Choroid plexus epithelial cell (primary cell): ENCODE data around the gene CABLES2.

Experiments
- DNase-seq: peaks from one replicate; pipeline ENCODE4 v3.0.0-alpha.2; 2010; ENCODE audit warnings: low read depth
- H3K4me3 ChIP-seq: 2 replicates; pipeline ENCODE4 v1.5.1; 2011; ENCODE audit warnings: low read depth, mild to moderate bottlenecking, control low read depth, low read length, moderate library complexity
- CTCF ChIP-seq: conservative IDR thresholded peaks from 2 replicates; pipeline ENCODE4 v1.5.1; 2011; ENCODE audit warnings: low read depth, mild to moderate bottlenecking, control low read depth, inconsistent platforms, low read length, moderate library complexity

CABLES2 gene

GRCh38 chr20:62422636-62423325 lies 15.7 kb upstream of the CABLES2 start:
- TF ChIP-seq CTCF: no peak
- DNase-seq: no peak
- H3K4me3 ChIP-seq: no peak overlapping the region

GRCh38 chr20:62421716-62421990 lies 14.6 kb upstream of the CABLES2 start:
- no peak for DNase-seq
- TF ChIP-seq CTCF: no peak
- H3K4me3 ChIP-seq: no peak overlapping the region

DNA sequence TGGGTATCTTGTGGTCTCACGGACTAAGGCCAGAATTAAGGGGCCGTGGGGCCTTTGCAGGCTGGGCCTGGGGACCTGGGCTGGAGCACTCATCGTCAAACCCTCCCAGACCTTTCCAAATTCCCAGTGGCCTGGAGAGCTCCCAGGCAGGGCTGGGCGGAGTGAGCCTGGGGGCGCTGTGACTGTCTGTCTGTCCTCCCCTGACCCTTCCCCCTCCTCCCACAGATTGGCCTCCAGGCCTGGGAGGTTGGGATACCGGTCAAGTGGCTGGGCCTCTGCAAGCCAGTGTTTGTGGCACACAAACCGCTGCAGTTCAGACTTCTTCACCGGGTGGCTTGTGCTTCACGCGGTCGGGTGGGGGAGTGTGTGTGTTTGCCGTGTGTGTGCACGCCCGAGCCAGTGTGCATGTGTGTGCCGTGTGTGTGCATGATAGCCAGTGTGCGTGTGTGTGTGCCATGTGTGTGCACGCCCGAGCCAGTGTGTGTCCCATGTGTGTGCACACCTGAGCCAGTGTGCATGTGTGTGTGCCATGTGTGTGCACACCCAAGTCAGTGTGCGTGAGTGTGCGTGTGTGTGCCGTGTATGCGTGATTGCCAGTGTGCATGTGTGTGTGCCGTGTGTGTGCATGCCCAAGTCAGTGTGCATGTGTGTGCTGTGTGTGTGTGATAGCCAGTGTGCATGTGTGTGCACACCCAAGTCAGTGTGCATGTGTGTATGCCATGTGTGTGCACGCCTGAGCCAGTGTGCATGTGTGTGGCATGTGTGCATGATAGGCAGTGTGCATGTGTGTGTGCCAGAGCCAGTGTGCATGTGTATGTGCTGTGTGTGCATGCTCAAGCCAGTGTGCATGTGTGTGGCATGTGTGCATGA lies 14.0 kb upstream of the CABLES2 start:
- TF ChIP-seq CTCF: no peak
- H3K4me3 ChIP-seq: no peak overlapping the region
- DNase-seq: no peak

GRCh38 chr20:62419759-62420158 lies 12.7 kb upstream of the CABLES2 start:
- no peak overlapping the region for H3K4me3 ChIP-seq
- no peak for TF ChIP-seq CTCF
- no peak for DNase-seq

DNA sequence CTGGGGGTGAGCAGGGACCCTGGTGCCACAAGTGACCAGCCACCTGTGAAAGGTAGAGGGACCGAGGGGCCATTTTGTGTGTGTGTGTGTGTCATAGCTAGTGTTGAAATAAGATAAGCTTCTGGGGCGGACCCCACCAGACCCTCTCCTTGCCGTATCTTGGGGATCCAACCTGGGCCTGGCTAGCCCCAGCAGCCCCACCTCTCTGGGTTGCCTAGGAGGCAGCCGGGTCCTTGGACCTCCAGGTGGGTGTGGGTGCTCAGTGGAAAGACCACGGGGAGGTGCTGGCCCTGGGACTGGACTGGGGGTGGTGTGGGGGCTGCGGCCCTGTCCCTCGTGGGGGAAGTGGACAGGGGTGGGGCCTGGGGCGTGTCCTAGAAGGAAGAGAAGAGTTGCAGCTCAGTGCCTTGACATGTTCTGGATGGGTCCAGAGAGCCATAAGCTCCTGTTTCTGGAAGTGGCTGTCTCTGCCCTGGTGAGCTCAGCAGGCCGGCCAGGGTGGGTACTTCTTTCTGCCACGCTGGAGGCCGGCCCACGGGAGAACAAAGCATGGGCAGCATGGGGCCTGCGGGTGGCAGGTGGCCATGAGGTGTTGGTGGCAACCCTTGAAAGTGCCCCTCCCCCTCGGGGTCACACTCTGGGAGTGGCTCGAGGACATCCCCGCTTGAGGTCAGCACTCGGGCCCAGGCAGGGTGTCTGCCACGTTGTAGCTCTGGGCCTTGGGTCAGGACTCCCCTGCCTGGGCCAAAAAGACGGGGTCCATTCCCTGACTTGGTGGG lies 11.8 kb upstream of the CABLES2 start:
- DNase-seq: no peak
- TF ChIP-seq CTCF: no peak
- H3K4me3 ChIP-seq: no peak overlapping the region

DNA sequence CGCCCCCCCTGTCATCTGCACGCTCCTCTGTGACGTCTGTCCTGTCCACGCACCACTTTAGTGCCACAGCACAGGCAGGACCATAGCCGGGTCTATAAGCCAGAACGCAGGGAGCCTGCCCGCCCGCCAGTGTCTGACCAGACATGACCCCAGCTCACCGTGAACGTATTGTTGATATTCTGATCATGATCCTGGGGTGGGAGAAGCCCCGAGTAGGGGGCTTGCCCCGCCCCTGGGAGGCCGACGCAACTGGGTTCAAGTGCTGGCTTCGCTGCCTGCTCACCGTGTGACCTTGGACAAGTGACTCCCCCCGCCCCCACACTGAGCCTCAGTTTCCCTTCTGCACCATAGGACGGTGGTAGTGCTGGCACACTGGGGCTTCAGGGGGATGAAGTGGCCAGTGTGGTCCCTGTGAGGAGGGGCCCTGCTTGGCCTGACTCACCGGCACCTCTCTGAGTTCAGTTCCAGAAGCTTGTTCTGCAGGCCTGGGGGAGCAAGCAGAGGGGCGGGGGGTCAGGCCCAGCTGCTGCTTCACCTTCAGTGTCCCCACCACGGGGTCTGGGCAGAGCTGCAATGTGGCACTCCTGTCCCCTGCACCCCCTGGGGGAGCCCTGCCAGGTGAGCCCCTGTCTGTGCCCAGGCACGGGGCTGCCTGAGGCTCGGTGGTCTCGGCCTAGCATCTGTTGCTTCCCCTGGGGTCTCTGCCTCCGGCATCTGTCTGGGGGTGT lies 11.1 kb upstream of the CABLES2 start:
- no peak overlapping the region for H3K4me3 ChIP-seq
- TF ChIP-seq CTCF: no peak
- DNase-seq: no peak
